Hematopoietic multipotent progenitor cell treated with erythropoietin and hydrocortisone succinate and interleukin-3 and kit ligand, for 15 days (in vitro differentiated cells): ENCODE results near the gene CAND2.
A peak's percentile ranks its signal among the peaks of the same experiment; 100 is the strongest.
"Not testable (repeated sequence)": the region's sequence is repeated elsewhere in the genome, so short reads cannot be mapped to it uniquely, and the experiment has no call there.

Experiments used
- DNase-seq: peaks from one replicate; pipeline ENCODE4 v3.0.0-alpha.2; 2015; ENCODE audit warnings: low spot score

CAND2 gene

DNA sequence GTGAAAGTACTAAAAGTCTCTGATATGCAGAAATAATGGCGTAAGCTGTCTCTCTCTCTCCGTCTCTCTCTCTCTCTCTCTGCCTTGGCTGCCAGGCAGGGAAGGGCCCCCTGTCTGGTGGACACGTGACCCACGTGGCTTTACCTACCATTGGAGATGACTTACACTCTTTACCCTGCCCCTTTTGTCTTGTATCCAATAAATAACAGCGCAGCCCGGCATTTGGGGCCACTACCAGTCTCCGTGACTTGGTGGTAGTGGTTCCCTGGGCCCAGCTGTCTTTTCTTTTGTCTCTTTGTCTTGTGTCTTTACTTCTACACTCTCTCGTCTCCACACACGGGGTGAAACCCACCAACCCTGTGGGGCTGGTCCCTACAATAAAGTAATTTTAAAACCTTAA, 25.2 kb upstream of the CAND2 start:
- DNase-seq = no peak

DNA sequence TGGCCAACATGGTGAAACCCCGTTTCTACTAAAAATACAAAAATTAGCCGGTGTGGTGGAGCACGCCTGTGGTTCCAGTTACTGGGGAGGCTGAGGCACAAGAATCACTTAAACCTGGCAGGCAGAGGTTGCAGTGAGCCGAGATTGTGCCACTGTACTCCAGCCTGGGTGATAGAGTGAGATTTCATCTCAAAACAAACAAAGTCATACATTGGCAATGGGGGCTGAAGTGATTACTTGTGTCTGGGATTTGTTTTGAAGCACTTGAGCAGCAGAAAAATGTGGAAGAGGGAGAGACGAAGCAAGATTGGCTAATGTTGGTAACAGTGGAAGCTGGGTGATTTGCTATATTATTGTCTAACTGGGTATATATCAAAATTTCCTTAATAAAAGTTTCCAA, 24.0 kb upstream of the CAND2 start:
- DNase-seq = no peak

DNA sequence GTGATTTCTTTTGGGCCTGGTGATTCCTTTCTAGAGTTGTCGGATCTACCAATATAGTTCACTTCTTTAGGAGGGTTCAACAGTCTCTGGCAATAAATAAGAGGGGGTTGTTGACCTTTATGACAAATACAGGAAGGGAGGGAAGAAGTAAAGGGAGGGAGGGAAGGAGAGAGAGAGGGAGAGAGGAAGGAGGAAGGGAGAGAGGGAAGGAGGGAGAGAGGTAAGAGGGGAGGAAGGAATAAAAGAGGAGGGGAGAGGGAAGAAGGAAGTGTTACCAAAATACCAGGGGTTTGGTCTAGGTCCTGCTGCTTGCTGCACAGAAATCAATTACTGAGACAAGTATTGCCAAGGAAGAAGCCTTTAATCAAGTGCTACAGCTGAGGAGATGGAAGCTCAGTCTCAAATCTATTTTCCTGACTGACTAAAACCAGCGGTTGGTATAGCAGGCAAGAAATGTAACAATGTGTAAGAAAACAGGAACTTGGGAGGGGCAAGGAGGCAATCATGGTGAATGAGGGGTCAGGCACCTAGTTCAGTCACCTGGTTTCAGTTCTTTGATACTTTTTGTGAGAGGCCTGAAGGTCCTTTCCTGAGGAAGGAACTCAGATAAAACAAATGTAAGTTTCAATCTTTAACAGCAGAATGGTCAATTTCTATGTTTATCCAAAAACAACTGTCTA, 23.3 kb upstream of the CAND2 start:
- no peak for DNase-seq

DNA sequence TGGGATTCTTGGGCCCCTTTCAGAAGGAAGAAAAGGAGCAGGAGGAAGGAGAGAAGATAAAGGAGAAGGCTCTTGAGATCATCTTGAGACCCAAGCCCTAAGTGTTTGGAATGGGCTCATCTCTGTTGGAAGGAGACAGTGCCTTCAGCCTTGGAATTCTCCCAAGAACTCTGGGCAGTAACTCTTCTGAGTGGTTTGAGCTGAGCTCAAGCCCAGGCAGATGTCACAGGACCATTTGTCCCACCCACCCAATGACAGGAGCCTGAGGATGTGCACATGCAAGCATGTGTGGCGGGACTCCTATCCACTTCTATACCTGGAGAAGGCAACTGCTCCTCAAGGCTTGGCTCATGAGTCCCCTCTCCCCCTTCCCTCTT, 22.8 kb upstream of the CAND2 start:
- no peak for DNase-seq

DNA sequence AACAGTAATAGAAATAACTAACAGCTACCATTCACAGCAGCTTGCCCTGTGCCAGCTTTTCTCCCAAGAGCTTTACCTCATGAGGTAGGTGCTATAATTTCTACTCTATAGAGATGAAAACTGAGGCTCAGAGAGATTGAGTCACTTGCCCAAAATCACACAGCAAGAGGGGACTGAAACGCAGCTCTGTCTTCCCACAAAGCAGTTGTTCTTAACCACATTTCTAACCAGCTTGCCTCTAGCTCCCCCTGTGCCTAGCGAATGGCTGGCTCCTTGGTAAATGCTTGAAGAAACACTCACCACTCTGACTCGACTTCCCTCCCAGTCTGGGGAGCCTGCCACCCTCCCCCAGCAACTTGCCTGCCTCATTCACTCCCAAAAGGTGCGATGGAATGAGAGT, 21.9 kb upstream of the CAND2 start:
- DNase-seq = no peak

DNA sequence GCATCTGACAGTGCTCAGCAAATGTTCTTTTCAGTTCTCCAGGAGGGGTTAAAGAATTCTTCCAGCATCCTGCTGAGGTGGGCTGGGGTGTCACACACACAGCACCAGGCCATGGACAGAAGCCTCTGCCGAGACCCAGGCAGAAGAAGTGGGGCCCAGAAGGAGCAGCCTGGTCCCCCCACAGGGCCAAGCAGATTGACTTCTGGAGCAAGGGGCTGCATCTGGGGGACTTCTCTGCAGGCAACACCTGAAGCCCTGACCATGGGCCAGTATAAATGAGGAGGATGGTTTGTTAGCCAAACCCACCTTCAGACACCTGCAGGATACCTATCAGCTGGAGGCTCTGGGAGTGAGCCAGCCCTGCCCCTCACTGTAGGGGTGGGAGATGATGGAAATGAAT, 21.3 kb upstream of the CAND2 start:
- DNase-seq = no peak

DNA sequence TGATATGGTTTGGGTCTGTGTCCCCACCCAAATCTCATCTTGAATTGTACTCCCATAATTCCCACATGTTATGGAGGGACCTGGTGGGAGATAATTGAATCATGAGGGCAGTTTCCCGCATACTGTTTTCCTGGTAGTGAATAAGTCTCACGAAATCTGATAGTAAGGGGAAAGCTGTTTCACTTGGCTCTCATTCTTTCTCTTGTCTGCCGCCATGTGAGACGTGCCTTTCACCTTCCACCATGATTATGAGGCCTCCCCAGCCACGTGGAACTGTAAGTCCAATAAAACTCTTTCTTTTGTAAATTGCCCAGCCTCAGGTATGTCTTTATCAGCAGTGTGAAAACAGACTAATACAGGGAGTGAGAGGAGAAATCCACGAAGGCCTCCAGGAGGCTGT, 20.5 kb upstream of the CAND2 start:
- not testable (repeated sequence) for DNase-seq

DNA sequence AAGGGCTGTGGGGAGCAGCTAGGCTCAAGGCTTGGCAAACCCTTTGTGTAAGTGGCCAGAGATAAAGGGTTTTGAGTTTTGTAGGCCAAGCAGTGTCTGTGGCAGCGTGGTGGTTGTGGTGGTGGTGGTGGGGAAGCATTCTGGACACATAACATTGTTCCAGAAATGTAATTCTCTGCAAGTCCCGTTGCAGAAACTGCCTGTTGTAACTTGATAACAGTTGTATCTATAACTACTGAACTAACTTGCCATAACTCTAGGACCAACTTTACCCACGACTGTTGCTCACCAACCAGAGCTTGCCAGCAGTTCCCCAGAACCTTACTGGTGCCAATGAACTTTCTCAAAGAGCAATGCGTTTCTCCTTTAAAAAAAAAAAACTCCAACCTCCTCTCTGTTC, 19.3 kb upstream of the CAND2 start:
- no peak for DNase-seq

DNA sequence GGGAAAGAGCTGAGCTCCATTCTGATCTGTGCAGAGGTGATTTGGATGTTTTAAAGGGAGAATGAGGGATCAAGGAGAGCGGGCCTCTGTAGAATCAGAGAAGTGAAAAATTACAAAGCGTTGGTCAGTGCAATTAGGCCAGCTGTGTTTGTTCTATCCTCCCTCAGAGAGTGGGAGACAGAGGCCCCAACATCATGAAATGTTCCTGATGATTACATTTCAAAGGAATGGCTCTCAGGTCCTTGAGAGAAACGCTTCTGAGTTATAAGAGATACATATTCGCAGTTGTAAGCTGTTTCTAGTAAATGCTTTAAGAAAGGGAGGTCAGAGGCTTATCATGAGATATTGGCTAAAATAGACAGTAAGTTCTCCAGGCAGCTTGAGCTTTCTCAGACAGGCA, 15.7 kb upstream of the CAND2 start:
- no peak for DNase-seq

DNA sequence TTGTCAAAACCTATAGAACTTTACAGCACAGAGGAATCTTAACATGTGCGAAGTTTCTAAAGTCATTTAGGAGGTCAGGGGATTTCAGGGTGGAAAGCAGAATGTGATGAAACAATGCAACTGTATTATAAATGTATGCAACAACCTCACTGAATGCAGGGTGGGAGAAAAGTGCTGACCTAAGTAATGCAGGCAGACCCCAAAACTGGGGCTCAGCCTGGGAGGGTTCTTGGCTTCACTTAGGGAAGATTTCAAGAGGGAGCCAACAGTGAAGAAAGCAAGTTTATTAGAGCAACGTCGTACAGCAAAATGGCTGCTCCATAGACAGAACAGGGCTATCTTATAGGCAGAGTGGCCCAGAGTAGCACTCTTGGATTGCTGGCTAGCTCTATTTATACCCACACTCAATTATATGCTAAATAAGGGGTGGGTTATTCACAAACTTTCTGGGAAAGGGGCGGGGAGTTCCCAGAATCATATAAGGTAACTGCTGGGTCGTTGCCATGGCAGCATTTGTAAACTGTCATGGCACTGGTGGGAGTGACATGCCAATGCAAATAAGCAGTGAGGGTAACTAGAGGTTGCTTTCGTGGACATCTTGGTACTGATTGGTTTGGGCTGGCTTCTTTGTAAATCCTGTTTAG, 14.2 kb upstream of the CAND2 start:
- DNase-seq = peak; percentile 18

DNA sequence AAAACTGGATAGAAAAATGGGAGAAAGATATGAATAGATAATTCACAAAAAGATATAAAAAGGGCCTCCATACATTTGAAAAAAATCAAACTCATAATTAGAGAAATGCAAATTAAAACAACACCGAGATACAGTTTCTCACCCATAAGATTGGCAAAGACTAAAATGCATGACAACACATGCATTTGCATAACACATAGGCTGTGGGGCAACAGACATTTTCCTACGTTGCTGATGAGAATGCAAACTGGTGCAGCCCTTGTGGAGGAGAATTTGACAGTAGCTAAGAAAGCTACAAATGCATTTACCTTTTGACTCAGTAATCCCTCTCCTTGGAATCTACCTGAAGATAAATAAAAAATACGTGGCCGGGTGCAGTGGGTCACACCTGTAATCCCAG, 11.4 kb upstream of the CAND2 start:
- DNase-seq = no peak

DNA sequence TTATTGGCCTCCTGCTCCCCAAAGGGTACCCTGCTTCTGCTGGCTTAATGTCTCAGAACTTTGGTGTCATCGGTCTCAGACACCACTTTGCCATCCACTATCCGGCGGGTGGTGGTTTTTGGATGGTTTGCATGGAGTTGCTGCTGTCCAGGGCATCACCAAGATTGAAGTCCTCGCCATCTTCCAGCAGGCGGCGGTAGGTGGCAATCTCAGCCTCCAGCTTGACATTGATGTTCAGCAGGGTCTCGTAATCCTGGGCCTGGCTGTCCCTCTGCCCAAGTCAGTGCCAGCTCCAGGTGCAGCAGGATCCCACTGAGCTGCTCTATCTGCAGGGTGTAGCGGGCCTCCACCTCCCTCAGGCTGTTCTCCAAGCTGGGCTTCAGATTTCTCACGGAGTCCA, 9.1 kb upstream of the CAND2 start:
- peak; percentile 50 for DNase-seq

DNA sequence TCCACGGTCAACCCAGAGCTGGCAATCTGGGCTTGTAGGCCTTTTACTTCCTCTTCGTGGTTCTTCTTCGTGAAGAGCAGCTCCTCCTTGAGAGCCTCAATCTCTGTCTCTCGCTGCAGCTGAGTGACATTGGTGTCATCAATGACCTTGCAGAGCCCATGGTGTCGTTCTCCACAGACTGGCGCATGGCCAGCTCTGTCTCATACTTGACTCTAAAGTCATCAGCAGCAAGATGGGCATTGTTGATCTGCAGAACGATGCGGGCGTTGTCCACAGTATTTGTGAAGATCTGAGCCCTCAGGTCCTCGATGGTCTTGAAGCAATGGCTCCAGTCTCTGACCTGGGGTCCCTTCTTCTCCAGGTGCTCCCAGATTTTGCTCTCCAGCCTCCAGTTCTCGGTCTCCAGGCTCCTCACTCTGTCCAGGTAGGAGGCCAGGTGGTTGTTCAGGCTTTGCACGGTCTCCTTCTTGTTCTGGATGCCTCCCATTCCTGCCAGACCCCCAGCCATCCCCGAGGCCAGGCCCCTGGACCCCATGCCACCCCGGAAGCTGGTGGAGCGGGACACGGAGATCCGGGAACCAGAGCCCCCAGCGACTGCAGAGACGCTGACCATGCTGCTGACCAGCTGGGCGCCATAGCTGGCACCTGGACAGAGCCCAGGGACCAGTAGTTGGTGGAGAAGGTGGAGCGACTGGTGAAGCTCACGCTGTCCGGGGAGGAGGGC, 8.4 kb upstream of the CAND2 start:
- not testable (repeated sequence) for DNase-seq

DNA sequence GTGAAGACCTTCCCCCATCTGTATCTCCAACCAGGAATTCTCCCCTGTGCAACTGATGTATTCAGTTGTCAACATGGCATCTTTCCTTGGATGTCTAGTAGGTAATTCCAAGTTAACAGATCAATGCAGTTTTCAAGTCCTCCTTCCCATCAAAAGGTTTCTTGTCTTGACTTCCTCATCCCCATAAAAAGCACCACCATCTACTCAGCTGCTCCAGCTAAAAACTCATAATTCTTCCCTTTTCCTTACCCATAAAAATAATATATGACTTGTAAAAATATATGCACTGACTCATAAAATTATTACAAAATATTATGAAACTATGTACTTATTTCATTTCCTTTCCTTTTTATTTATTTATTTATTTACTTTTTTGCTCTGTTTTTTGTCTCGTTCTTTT, 5.0 kb upstream of the CAND2 start:
- no peak for DNase-seq

DNA sequence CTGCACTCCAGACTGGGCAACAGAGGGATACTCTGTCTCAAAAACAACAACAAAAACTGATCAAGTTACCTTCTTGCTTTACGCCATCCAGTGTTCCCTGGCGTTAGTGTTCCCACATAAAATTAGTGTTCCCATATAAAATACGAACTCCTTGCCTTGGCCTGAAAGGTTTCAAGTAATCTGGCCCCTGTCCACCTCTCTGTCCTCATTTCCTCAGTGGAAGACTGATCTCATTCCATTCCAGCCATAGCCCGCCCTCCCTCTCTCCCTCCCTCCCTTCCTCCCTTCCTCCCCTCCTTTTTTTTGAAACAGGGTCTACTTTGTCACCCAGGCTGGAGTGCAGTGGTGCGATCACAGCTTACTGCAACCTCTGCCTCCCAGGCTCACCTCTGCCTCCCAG, 2.8 kb upstream of the CAND2 start:
- no peak for DNase-seq

DNA sequence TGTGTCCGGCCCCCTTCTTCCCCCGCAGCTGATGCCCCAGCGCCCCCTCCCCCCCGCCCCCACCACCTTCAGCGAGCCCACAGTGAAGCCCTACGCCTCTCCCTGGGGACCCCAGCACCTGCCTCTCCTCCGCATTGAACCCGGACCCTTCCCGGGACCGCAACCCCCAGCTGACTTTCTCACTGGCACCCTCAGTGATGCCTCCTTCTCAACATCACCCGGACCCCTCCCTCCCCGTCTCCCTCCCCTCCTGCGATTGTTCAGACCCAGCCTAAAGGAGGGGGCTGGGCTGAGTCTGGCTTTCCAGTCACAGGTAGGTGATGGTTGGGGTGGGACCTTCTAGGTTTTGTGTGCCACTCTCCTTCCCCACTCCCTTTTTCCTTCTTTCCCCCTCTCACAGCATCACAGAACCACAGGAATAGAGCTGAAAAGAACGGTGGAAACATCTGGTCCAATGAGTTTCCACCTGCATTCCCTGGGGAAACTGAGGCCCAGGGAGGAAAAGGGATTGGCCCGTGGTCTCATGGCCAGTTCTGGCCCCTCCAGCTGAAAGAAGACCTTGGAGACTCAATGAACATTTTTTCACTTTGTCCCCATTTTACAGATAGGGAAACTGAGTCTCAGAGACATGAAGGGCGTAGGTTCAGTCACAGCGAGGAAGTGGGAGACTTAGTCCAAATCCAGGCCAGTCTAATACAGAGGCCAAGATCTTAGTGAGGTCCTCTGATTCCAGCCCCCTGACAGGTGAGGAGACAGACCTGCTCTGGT, 828 bp downstream of the CAND2 start:
- DNase-seq = no peak

DNA sequence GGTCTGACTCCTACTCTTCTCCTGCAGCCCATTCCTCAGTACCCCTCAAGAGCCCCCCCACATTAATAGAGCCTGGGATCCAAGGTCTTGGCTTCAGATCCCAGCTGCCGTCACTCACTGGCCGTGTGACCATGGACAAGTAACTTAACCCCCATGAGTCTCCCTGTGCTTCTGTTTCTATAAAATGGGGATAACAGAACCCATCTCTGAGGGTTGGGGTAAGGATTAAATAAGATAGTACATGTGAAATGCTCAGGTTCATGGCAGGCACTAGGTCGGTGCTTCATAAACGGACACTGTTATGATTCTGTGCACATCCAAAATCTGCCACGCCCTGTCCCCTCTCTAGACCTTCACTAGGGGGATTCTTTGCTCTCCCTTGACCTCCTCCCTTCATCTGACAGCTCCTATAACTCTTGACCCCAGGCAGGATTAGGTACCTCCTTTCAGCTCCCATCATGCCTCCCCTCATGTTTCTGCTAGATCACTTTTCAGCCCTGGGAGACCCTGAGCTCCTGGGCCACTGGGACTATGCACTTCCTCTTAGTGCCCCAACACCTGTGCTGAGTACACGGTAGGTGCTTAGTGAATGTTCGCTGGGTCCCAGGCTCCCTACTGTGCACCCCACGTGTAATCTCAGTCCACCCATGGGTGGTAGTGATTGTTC, 1.5 kb downstream of the CAND2 start:
- no peak for DNase-seq

DNA sequence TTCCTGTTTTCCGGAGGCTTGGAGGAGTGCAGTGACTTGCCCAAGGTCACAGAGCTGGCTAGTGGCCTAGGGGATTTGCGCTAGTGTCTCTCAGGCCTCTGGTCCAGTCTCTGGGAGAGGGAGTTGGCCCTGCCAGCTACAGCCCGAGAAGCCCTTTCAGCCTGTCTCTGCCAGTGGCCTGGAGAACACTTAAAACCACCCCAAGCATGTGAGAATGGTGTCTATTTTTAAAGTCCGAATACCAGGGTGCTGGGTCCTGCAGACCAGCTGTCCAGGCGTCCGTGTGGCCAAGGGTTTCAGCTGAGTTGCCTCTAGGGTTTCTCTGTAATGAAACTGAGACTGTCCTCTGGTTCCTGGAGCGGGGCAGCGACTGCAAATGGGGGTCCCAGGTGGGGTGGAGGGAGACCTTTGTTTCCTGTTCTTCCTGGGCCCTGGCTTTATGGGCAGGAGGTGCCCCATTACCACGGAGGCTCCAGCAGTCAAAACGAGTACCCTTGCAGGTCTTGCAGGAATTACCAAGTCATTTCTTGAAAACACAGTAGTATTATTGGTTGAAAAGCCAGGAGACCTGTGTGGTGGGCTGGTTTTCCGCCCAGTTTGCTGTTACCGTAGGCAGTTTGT, 2.2 kb downstream of the CAND2 start:
- DNase-seq = no peak

DNA sequence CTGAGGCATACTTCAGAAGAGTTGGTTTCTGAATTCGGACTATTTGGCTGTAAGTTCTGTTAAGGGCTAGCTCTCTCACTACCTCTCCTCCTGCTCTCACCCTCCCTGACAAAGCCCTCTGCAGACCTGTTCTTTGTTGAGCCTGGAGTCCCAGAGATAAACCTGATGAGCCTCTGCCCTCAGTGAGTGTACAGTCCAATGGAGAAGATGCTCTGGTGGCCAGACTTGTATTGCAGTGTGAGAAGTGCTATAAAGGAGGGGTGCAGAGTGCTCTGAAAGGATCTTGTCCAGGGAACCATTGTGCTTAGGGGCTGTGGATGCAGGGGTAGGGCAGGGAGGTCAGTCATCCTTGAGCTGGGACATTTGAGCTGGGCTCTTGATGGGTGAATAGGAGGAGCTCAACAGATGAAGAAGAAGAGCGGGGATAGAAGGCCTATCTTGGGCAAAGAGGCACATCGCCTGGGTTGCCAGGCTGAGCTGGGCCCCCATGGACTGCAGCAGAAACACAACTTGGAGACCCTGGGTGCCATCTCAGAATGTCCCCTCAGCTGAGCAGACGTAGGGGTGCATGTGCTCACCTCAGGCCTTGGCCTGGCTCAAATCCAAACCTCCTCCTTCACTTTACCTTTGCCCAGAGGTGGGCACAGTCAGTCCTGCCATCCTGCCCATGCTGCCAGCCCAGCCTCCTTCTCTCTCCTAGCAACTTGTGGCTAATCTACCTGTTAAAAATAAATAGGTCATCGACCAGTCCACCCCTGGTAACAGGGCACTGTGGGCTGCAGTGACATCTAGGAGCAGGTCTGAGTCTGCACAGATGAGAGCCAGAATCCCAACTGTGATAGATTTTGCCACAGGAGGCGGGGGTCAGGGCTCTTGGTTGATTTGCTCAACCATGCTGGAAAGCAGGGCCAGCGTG, 3.3 kb downstream of the CAND2 start:
- no peak for DNase-seq

DNA sequence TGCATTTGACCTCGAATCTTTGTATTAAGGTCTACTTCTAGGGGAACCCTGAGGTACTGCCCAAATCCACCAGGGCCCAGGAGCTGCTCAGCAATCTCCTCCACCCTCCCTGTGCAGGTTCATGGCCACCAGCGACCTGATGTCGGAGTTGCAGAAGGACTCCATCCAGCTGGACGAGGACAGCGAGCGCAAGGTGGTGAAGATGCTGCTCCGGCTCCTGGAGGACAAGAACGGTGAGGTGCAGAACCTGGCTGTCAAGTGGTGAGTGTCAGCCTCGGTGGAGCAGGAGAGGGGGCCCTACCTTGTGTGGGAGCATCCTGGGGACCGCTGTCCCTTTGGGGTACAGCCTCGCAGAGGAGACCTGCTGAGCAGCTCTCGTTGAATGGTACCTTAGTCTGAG, 6.9 kb downstream of the CAND2 start:
- DNase-seq = no peak

DNA sequence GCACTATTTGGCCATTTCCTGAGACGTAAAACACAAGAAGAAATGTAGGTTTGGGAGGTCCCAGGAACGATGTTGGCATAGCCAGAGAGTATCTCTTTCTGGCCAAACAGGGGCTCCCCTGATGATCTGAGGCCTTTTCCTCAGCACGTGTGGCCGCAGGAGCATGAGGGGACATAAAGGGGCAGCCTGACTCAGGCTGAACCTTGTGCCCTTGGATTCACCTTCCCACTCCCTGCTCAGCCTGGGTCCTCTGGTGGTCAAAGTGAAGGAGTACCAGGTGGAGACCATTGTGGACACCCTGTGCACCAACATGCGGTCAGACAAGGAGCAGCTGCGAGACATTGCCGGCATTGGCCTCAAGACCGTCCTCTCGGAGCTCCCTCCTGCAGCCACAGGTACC, 10.6 kb downstream of the CAND2 start:
- no peak for DNase-seq
